Activated CD4-positive, alpha-beta T cell treated with anti-CD3 and anti-CD28 coated beads for 36 hours (primary cell): Measurements from ENCODE around the gene DOCK6. TPM values are rescaled to one million over a fixed set of nuclear protein-coding genes. Genes with fewer than 3 reads are reported as not detected.
A peak's percentile ranks its signal among the peaks of the same experiment; 100 is the strongest.
"Not testable (repeated sequence)": the region's sequence is repeated elsewhere in the genome, so short reads cannot be mapped to it uniquely, and the experiment has no call there.

Experiments used
- ATAC-seq: fragments of 200-7000 bp; cut with Tn5 transposase; one replicate; pipeline ENCODE4 v1.10.0; 2021; ENCODE audit warnings: mild to moderate bottlenecking, moderate library complexity
- CTCF ChIA-PET: fragments of 350-600 bp; sonication (Branson Sonifier 250); formaldehyde crosslinking; loops from one replicate; lab custom pipeline; 2021; ENCODE audit warnings: antibody characterized with exemption; lab: Charles Lee
- POLR2A ChIA-PET: fragments of 350-600 bp; sonication (Branson Sonifier 250); formaldehyde crosslinking; loops from one replicate; lab custom pipeline; 2021; ENCODE audit warnings: antibody characterized with exemption, inconsistent platforms; lab: Charles Lee
- DNase-seq: peaks from one replicate; pipeline ENCODE4 v3.0.0-alpha.2; 2020
- H3K27ac Mint-ChIP-seq: one replicate; pipeline ENCODE4 v1.8.0; 2021; ENCODE audit warnings: mixed read lengths
- H3K27me3 Mint-ChIP-seq: one replicate; pipeline ENCODE4 v1.8.0; 2021; ENCODE audit warnings: mixed read lengths
- H3K36me3 Mint-ChIP-seq: one replicate; pipeline ENCODE4 v1.8.0; 2021; ENCODE audit warnings: low read depth, mixed read lengths
- H3K4me1 Mint-ChIP-seq: one replicate; pipeline ENCODE4 v1.8.0; 2021; ENCODE audit warnings: mixed read lengths
- H3K4me3 Mint-ChIP-seq: one replicate; pipeline ENCODE4 v1.8.0; 2021; ENCODE audit warnings: mild to moderate bottlenecking, moderate library complexity, mixed read lengths
- H3K9me3 Mint-ChIP-seq: one replicate; pipeline ENCODE4 v1.8.0; 2021; ENCODE audit warnings: low read depth, mixed read lengths
- intact Hi-C, 2 experiments: fragments of 100-400 bp; cut with DNase I in 1 of 2; cut with micrococcal nuclease in 1 of 2; formaldehyde crosslinking; loops; one replicate each; pipeline versions ENCODE4 v1.14.2 to v1.15.1; 2022 to 2024; cut with DNase I, micrococcal nuclease
- total RNA-seq, 2 experiments: library from RNA; stranded (reverse); gene quantifications; one replicate each; pipeline ENCODE4 v1.2.3, GENCODE V29; 2021

DOCK6 gene
- total RNA-seq, 2 experiments from 2014 or later = 2.8 to 4.6 TPM

GRCh38 chr19:11165486-11166030 is 96.8 kb downstream of the DOCK6 start:
- DNase-seq (no peak), ATAC-seq (no peak)
- no peaks in the 10 kb centered on the region for H3K27me3 Mint-ChIP-seq
- H3K9me3 Mint-ChIP-seq = no peaks in the 10 kb centered on the region
- CTCF ChIA-PET = no interaction called here
- no peak overlapping the region for H3K27ac Mint-ChIP-seq
- H3K4me3 Mint-ChIP-seq = no peak overlapping the region
- H3K4me1 Mint-ChIP-seq = no peaks in the 10 kb centered on the region
- H3K36me3 Mint-ChIP-seq = no peaks in the 10 kb centered on the region
- intact Hi-C loops = loop anchor here in 1 of 2 experiments (5.0 kb wide), 1 partner anchor 37 kb away; no protein-coding TSS in a partner anchor
- POLR2A ChIA-PET = no interaction called here

GRCh38 chr19:11164879-11165406 is 97.4 kb downstream of the DOCK6 start:
- Mint-ChIP-seq H3K27me3 (no peaks in the 10 kb centered on the region), H3K9me3 (peaks cover 2% of the 10 kb centered on the region), H3K4me3 (no peak overlapping the region), H3K4me1 (no peaks in the 10 kb centered on the region), H3K36me3 (no peaks in the 10 kb centered on the region), H3K27ac (no peak overlapping the region)
- ChIA-PET POLR2A (no interaction called here), CTCF (interaction anchor here (1.4 to 1.8 kb wide), 2 partner anchors 10 to 300 kb away, joined by 4 to 8 read pairs; partner anchors contain the start of gene SPC24)
- DNase-seq = no peak
- ATAC-seq = no peak
- intact Hi-C loops = loop anchor here in 1 of 2 experiments (5.0 kb wide), 1 partner anchor 37 kb away; no protein-coding TSS in a partner anchor

GRCh38 chr19:11164296-11164695 is 98.0 kb downstream of the DOCK6 start:
- H3K36me3 Mint-ChIP-seq = no peaks in the 10 kb centered on the region
- intact Hi-C loops = no loop called here
- ATAC-seq (no peak), DNase-seq (no peak)
- ChIA-PET CTCF (interaction anchor here (1.1 to 1.8 kb wide), 3 partner anchors 10 to 300 kb away, joined by 4 to 8 read pairs (median 4); partner anchors contain the start of gene SPC24), POLR2A (no interaction called here)
- no peaks in the 10 kb centered on the region for H3K4me1 Mint-ChIP-seq
- H3K4me3 Mint-ChIP-seq = no peak overlapping the region
- no peak overlapping the region for H3K27ac Mint-ChIP-seq
- H3K27me3 Mint-ChIP-seq = no peaks in the 10 kb centered on the region
- peaks cover 2% of the 10 kb centered on the region for H3K9me3 Mint-ChIP-seq

- H3K4me1 Mint-ChIP-seq, H3K36me3 Mint-ChIP-seq, intact Hi-C loops: not testable (repeated sequence)
Measured at GRCh38 chr19:11160440-11160768, 101.9 kb downstream of the DOCK6 start.

GRCh38 chr19:11159598-11160439 is 102.5 kb downstream of the DOCK6 start:
- Mint-ChIP-seq H3K36me3 (peaks cover under 1% of the 10 kb centered on the region), H3K4me1 (peaks cover 5% of the 10 kb centered on the region), H3K9me3 (peaks cover 2% of the 10 kb centered on the region), H3K27me3 (no peaks in the 10 kb centered on the region), H3K4me3 (no peak overlapping the region), H3K27ac (no peak overlapping the region)
- CTCF ChIA-PET = interaction anchor here (0.7 kb wide), 1 partner anchor 211 kb away, joined by 3 read pairs; no protein-coding TSS in a partner anchor
- DNase-seq = no peak
- ATAC-seq = no peak
- intact Hi-C loops = no loop called here
- POLR2A ChIA-PET = no interaction called here

More at GRCh38 chr19:11160440-11160768, 101.9 kb downstream of the DOCK6 start:
- H3K27ac Mint-ChIP-seq, DNase-seq, POLR2A ChIA-PET, H3K4me3 Mint-ChIP-seq, ATAC-seq, H3K27me3 Mint-ChIP-seq, CTCF ChIA-PET, H3K9me3 Mint-ChIP-seq: not testable (repeated sequence)

GRCh38 chr19:11155373-11156120 is 106.8 kb downstream of the DOCK6 start, which contains the start of gene SPC24:
Gene SPC24 (minus strand): TSS chr19:11155782. CDS start chr19:11155776, 6 bp downstream.
- DNase-seq = peak; percentile 97
- H3K36me3 Mint-ChIP-seq = peaks cover 19% of the 10 kb centered on the region
- intact Hi-C loops = loop anchor here (1.0 to 2.0 kb wide), 7 partner anchors 42 to 403 kb away; partner anchors contain the start of genes ELOF1 (in 1 of the 2), KANK2 (in 1 of the 2), LDLR (in 1 of the 2) and ODAD3 (in 1 of the 2)
- POLR2A ChIA-PET = interaction anchor here (0.6 to 1.1 kb wide), 4 partner anchors 12 to 394 kb away, joined by 3 to 5 read pairs (median 3); no protein-coding TSS in a partner anchor
- H3K27ac Mint-ChIP-seq = peak within 1 kb of the TSS; percentile 80
- no peaks in the 10 kb centered on the region for H3K27me3 Mint-ChIP-seq
- H3K9me3 Mint-ChIP-seq = peaks cover 2% of the 10 kb centered on the region
- peak; percentile 99 for ATAC-seq
- CTCF ChIA-PET = interaction anchor here (0.6 to 2.4 kb wide), 8 partner anchors 9 to 267 kb away, joined by 3 to 8 read pairs (median 3); no protein-coding TSS in a partner anchor
- H3K4me1 Mint-ChIP-seq = peaks cover 12% of the 10 kb centered on the region
- peak within 1 kb of the TSS; percentile 79 for H3K4me3 Mint-ChIP-seq

GRCh38 chr19:11154683-11155047 is 107.7 kb downstream of the DOCK6 start:
- CTCF ChIA-PET = interaction anchor here (0.6 to 2.4 kb wide), 5 partner anchors 9 to 139 kb away, joined by 3 to 8 read pairs (median 3); no protein-coding TSS in a partner anchor
- ATAC-seq = no peak
- POLR2A ChIA-PET = interaction anchor here (1.1 kb wide), 1 partner anchor 11 kb away, joined by 3 read pairs; no protein-coding TSS in a partner anchor
- Mint-ChIP-seq H3K27ac (peak overlapping the region; percentile 44), H3K36me3 (peaks cover 19% of the 10 kb centered on the region), H3K4me1 (peaks cover 12% of the 10 kb centered on the region), H3K4me3 (peak overlapping the region; percentile 79), H3K27me3 (no peaks in the 10 kb centered on the region), H3K9me3 (no peaks in the 10 kb centered on the region)
- intact Hi-C loops = loop anchor here (1.0 to 2.0 kb wide), 7 partner anchors 43 to 404 kb away; partner anchors contain the start of genes ELOF1 (in 1 of the 2), KANK2 (in 1 of the 2), LDLR (in 1 of the 2) and ODAD3 (in 1 of the 2)
- DNase-seq = no peak

GRCh38 chr19:11152318-11153062 is 109.8 kb downstream of the DOCK6 start:
- H3K4me1 Mint-ChIP-seq = peaks cover 12% of the 10 kb centered on the region
- CTCF ChIA-PET = interaction anchor here (0.7 kb wide), 1 partner anchor 76 kb away, joined by 3 read pairs; no protein-coding TSS in a partner anchor
- H3K27me3 Mint-ChIP-seq = no peaks in the 10 kb centered on the region
- peaks cover 31% of the 10 kb centered on the region for H3K36me3 Mint-ChIP-seq
- no peak overlapping the region for H3K27ac Mint-ChIP-seq
- no peaks in the 10 kb centered on the region for H3K9me3 Mint-ChIP-seq
- DNase-seq = no peak
- POLR2A ChIA-PET = interaction anchor here (0.6 kb wide), 1 partner anchor 17 kb away, joined by 5 read pairs; no protein-coding TSS in a partner anchor
- intact Hi-C loops = no loop called here
- H3K4me3 Mint-ChIP-seq = no peak overlapping the region
- no peak for ATAC-seq

GRCh38 chr19:11151181-11151580 is 111.1 kb downstream of the DOCK6 start:
- Mint-ChIP-seq H3K36me3 (peaks cover 36% of the 10 kb centered on the region), H3K4me1 (peaks cover 8% of the 10 kb centered on the region), H3K4me3 (no peak overlapping the region), H3K27ac (no peak overlapping the region), H3K9me3 (no peaks in the 10 kb centered on the region), H3K27me3 (no peaks in the 10 kb centered on the region)
- ATAC-seq (no peak), DNase-seq (no peak)
- intact Hi-C loops = no loop called here
- POLR2A ChIA-PET = interaction anchor here (0.6 kb wide), 2 partner anchors 182 to 304 kb away, joined by 3 to 5 read pairs; no protein-coding TSS in a partner anchor
- CTCF ChIA-PET = no interaction called here
